Measurements from ENCODE around the gene GNG12. TPM values are rescaled to one million over a fixed set of nuclear protein-coding genes. Genes with fewer than 3 reads are reported as not detected.

The GNG12 gene
- total RNA-seq, 1 experiment from 2014 or later, result 12.5 TPM

GRCh38 chr1:67734323-67734690, 99.0 kb downstream of the GNG12 start:
- no TSS peak for BruUV-seq (replicated peaks)
- ChIA-PET CTCF (no interaction called here), POLR2A (no interaction called here)
- Histone ChIP-seq H3K27me3 (replicated peaks; ENCODE audit: control insufficient read depth, insufficient read depth, low read length) (no peaks in the 10 kb centered on the region), H3K4me3 (ENCODE audit: low read depth, low read length) (no peak overlapping the region), H3K36me3 (ENCODE audit: control insufficient read depth, insufficient read depth, low read length) (no peaks in the 10 kb centered on the region), H3K9me3 (no peaks in the 10 kb centered on the region), H3K4me1 (peaks cover 17% of the 10 kb centered on the region)
- intact Hi-C loops (cut with micrococcal nuclease; ENCODE audit: unreplicated experiment), result no loop called here
- Mint-ChIP-seq H3K4me1 (ENCODE audit: low read depth, unreplicated experiment) (peaks cover 7% of the 10 kb centered on the region), H3K9me3 (ENCODE audit: unreplicated experiment) (no peaks in the 10 kb centered on the region), H3K27ac (ENCODE audit: unreplicated experiment) (no peak overlapping the region), H3K36me3 (ENCODE audit: insufficient read depth, unreplicated experiment) (peaks cover 7% of the 10 kb centered on the region), H3K4me3 (ENCODE audit: unreplicated experiment) (no peak overlapping the region), H3K27me3 (ENCODE audit: insufficient read depth, unreplicated experiment) (no peaks in the 10 kb centered on the region)
- DNase-seq, result no peak
- TF ChIP-seq, protein P1, sequence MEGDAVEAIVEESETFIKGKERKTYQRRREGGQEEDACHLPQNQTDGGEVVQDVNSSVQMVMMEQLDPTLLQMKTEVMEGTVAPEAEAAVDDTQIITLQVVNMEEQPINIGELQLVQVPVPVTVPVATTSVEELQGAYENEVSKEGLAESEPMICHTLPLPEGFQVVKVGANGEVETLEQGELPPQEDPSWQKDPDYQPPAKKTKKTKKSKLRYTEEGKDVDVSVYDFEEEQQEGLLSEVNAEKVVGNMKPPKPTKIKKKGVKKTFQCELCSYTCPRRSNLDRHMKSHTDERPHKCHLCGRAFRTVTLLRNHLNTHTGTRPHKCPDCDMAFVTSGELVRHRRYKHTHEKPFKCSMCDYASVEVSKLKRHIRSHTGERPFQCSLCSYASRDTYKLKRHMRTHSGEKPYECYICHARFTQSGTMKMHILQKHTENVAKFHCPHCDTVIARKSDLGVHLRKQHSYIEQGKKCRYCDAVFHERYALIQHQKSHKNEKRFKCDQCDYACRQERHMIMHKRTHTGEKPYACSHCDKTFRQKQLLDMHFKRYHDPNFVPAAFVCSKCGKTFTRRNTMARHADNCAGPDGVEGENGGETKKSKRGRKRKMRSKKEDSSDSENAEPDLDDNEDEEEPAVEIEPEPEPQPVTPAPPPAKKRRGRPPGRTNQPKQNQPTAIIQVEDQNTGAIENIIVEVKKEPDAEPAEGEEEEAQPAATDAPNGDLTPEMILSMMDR (IDR thresholded peaks at IDR 0.05; ENCODE audit: insufficient read depth in 1 of 2, low read depth in 1 of 2, low read length in 1 of 2, severe bottlenecking in 1 of 2, unreplicated experiment in 1 of 2), result no peak

DNA sequence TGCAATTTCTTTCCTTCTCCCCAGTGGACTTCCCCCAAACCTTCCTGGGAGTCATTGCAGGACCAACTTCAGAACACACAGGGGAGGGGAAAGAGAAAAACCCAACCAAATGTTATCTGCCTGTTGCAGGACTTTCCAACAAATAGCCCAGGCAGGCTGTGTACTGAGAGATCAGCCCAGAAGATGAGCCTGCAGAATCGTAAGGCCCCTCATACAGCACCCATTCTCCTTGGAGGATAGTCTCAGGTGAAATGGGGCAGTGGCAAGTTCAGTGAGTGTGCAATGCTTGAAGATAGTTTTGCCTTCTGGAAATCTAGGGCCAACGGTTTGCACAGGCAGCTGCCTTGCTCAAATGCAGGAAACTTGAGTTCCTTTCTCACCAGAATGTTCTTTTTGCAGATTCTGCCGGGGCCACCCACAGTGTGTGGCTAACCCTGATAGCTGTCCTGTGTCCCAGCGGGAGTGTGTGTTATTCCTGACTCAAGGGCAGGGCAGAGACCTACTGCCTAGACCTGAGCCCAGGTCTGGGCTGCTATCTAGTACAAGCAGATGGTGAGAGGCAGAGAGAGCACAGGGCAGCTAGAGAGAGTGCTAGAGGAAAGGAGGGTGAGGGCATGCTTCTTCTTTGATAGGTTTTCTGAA, 99.5 kb downstream of the GNG12 start:
- H3K27me3 ChIP-seq (replicated peaks; ENCODE audit: control insufficient read depth, insufficient read depth, low read length), result no peaks in the 10 kb centered on the region
- Mint-ChIP-seq H3K9me3 (ENCODE audit: unreplicated experiment) (no peaks in the 10 kb centered on the region), H3K27me3 (ENCODE audit: insufficient read depth, unreplicated experiment) (no peaks in the 10 kb centered on the region), H3K36me3 (ENCODE audit: insufficient read depth, unreplicated experiment) (peaks cover 7% of the 10 kb centered on the region), H3K27ac (ENCODE audit: unreplicated experiment) (no peak overlapping the region), H3K4me3 (ENCODE audit: unreplicated experiment) (no peak overlapping the region), H3K4me1 (ENCODE audit: low read depth, unreplicated experiment) (peaks cover 7% of the 10 kb centered on the region)
- BruUV-seq (replicated peaks), result no TSS peak
- TF ChIP-seq, protein P1 (IDR thresholded peaks at IDR 0.05; ENCODE audit: insufficient read depth in 1 of 2, low read depth in 1 of 2, low read length in 1 of 2, severe bottlenecking in 1 of 2, unreplicated experiment in 1 of 2), result no peak
- POLR2A ChIA-PET, result no interaction called here
- intact Hi-C loops (cut with micrococcal nuclease; ENCODE audit: unreplicated experiment), result no loop called here
- DNase-seq, result no peak
- no peaks in the 10 kb centered on the region for H3K9me3 ChIP-seq
- no peaks in the 10 kb centered on the region for H3K36me3 ChIP-seq (ENCODE audit: control insufficient read depth, insufficient read depth, low read length)
- H3K4me1 ChIP-seq, result peaks cover 12% of the 10 kb centered on the region
- CTCF ChIA-PET, result no interaction called here
- H3K4me3 ChIP-seq (ENCODE audit: low read depth, low read length), result no peak overlapping the region

- Mint-ChIP-seq H3K27me3 (ENCODE audit: insufficient read depth, unreplicated experiment) (no peaks in the 10 kb centered on the region), H3K4me1 (ENCODE audit: low read depth, unreplicated experiment) (no peaks in the 10 kb centered on the region), H3K4me3 (ENCODE audit: unreplicated experiment) (no peak overlapping the region), H3K36me3 (ENCODE audit: insufficient read depth, unreplicated experiment) (no peaks in the 10 kb centered on the region), H3K9me3 (ENCODE audit: unreplicated experiment) (no peaks in the 10 kb centered on the region), H3K27ac (ENCODE audit: unreplicated experiment) (no peak overlapping the region)
- CTCF ChIA-PET, result no interaction called here
- no peak for DNase-seq
- H3K9me3 ChIP-seq, result no peaks in the 10 kb centered on the region
- BruUV-seq (replicated peaks), result no TSS peak
- 0 out of 2 replicates have a peak, but pooled peaks cover 1% of the 10 kb centered on the region for H3K4me1 ChIP-seq
- TF ChIP-seq, protein P1 (IDR thresholded peaks at IDR 0.05; ENCODE audit: insufficient read depth in 1 of 2, low read depth in 1 of 2, low read length in 1 of 2, severe bottlenecking in 1 of 2, unreplicated experiment in 1 of 2), result no peak
- no peaks in the 10 kb centered on the region for H3K27me3 ChIP-seq (replicated peaks; ENCODE audit: control insufficient read depth, insufficient read depth, low read length)
- no peak overlapping the region for H3K4me3 ChIP-seq (ENCODE audit: low read depth, low read length)
- intact Hi-C loops (cut with micrococcal nuclease; ENCODE audit: unreplicated experiment), result no loop called here
- H3K36me3 ChIP-seq (ENCODE audit: control insufficient read depth, insufficient read depth, low read length), result no peaks in the 10 kb centered on the region
- POLR2A ChIA-PET, result no interaction called here
Measured at GRCh38 chr1:67732750-67733151, 100.5 kb downstream of the GNG12 start.
